ENCODE data around the gene TBPL1. TPM values are rescaled to one million over a fixed set of nuclear protein-coding genes. Genes with fewer than 3 reads are reported as not detected.

TBPL1 gene
- total and polyA plus RNA-seq, 2 of the 13 experiments (the other 11 are each of a cell fraction or from before 2014, with no cell fraction given), result 25.3 to 39.3 TPM

DNA sequence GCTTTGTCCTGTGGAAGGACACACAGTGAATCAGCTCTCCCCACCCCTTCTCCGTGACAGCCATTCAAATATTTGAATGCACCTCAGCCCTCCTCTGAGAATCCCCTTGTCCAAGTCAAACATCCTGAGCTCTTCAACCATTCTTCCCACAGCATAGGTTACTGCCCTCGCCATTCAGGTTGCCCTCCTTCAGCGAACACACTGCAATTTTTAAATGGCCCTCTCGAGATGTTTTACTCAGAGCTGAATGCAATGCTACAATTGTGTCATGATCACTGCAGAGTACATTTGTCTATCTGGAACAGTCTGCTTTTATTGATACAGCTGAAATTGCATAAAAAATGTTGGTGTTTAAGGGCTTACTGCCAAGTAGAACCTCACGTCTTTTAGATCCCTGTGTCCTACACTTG, 50.5 kb downstream of the TBPL1 start:
- no TSS peak for BruUV-seq (replicated peaks)
- Histone ChIP-seq H2AFZ (ENCODE audit: low read length) (no peak overlapping the region), H3K4me1 (ENCODE audit: insufficient read depth, low read length) (no peaks in the 10 kb centered on the region), H3K79me2 (ENCODE audit: insufficient read depth, low read length) (no peaks in the 10 kb centered on the region), H3K4me3 (replicated peaks in 1 of 3; ENCODE audit: insufficient read depth in 1 of 3, low read depth in 2 of 3, low read length in 3 of 3) (no peak overlapping the region), H4K20me1 (ENCODE audit: insufficient read depth, low read length) (no peaks in the 10 kb centered on the region), H3K4me2 (ENCODE audit: low read depth, low read length) (no peak overlapping the region), H3K27me3 (ENCODE audit: control insufficient read depth in 1 of 2, insufficient read depth in 2 of 2, low read length in 2 of 2) (no peaks in the 10 kb centered on the region; a peak in 2 of 5 replicates), H3K9me3 (ENCODE audit: low read length) (no peaks in the 10 kb centered on the region), H3K9ac (ENCODE audit: insufficient read depth, low read depth, low read length) (no peak overlapping the region), H3K27ac (ENCODE audit: extremely low read length, insufficient read depth, low read length) (no peak overlapping the region), H3K36me3 (replicated peaks in 1 of 2; ENCODE audit: control insufficient read depth in 1 of 2, insufficient read depth in 2 of 2, low read length in 2 of 2) (no peaks in the 10 kb centered on the region)
- TF ChIP-seq USF2 (IDR thresholded peaks at IDR 0.05; ENCODE audit: low read depth, low read length) (no peak), USF2 (CRISPR knock-in tag; IDR thresholded peaks at IDR 0.05; ENCODE audit: borderline replicate concordance) (no peak), HMG20B (CRISPR knock-in tag; conservative IDR thresholded peaks at IDR 0.05) (no peak), EED (CRISPR knock-in tag; IDR thresholded peaks at IDR 0.05) (no peak), SP5 (CRISPR knock-in tag; IDR thresholded peaks at IDR 0.05; ENCODE audit: borderline replicate concordance, low read depth) (no peak), ARNT (IDR thresholded peaks at IDR 0.05) (no peak), ZNF556 (CRISPR knock-in tag; IDR thresholded peaks at IDR 0.05; ENCODE audit: borderline replicate concordance) (no peak), SRF (IDR thresholded peaks at IDR 0.05; ENCODE audit: low read depth, low read length) (no peak), KDM5A (IDR thresholded peaks at IDR 0.05; ENCODE audit: borderline replicate concordance, low read length) (no peak)
- TF ChIP-seq, protein P1, sequence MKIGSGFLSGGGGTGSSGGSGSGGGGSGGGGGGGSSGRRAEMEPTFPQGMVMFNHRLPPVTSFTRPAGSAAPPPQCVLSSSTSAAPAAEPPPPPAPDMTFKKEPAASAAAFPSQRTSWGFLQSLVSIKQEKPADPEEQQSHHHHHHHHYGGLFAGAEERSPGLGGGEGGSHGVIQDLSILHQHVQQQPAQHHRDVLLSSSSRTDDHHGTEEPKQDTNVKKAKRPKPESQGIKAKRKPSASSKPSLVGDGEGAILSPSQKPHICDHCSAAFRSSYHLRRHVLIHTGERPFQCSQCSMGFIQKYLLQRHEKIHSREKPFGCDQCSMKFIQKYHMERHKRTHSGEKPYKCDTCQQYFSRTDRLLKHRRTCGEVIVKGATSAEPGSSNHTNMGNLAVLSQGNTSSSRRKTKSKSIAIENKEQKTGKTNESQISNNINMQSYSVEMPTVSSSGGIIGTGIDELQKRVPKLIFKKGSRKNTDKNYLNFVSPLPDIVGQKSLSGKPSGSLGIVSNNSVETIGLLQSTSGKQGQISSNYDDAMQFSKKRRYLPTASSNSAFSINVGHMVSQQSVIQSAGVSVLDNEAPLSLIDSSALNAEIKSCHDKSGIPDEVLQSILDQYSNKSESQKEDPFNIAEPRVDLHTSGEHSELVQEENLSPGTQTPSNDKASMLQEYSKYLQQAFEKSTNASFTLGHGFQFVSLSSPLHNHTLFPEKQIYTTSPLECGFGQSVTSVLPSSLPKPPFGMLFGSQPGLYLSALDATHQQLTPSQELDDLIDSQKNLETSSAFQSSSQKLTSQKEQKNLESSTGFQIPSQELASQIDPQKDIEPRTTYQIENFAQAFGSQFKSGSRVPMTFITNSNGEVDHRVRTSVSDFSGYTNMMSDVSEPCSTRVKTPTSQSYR (CRISPR knock-in tag; IDR thresholded peaks at IDR 0.05; ENCODE audit: borderline replicate concordance), result no peak
- ChIA-PET CTCF (ENCODE audit: low intra/inter-chr PET ratio, low total read pairs) (no interaction called here), POLR2A (no interaction called here)
- in situ Hi-C loops (cut with HindIII; ENCODE audit: extremely low pct_ligation_motif_present, low pct_unique_long_range_greater_than_20kb), result no loop called here
- 22% methylated on average over 5 of the region's 5 CpGs for WGBS (ENCODE audit: low lambda C conversion rate)
- DNase-seq (ENCODE audit: low spot score) (no peak), FAIRE-seq (no peak), ATAC-seq (no peak)
- intact Hi-C loops (cut with micrococcal nuclease; ENCODE audit: unreplicated experiment), result no loop called here
